Fibroblast of mammary gland (primary cell): ENCODE data around the gene WNT8A.

Source experiments
- DNase-seq: peaks from one replicate; pipeline ENCODE4 v3.0.0-alpha.2; 2010; ENCODE audit warnings: low read depth
- H3K4me3 ChIP-seq: 2 replicates; pipeline ENCODE4 v1.5.1; 2011; ENCODE audit warnings: low read depth, mild to moderate bottlenecking, low read length, moderate library complexity; ENCODE audit not compliant: control insufficient read depth
- TF ChIP-seq, protein P1 (sequence below): conservative IDR thresholded peaks from 2 replicates; pipeline ENCODE4 v1.5.1; 2011; ENCODE audit warnings: low read depth, low read length, inconsistent platforms; ENCODE audit not compliant: control insufficient read depth, insufficient read depth

WNT8A gene

DNA sequence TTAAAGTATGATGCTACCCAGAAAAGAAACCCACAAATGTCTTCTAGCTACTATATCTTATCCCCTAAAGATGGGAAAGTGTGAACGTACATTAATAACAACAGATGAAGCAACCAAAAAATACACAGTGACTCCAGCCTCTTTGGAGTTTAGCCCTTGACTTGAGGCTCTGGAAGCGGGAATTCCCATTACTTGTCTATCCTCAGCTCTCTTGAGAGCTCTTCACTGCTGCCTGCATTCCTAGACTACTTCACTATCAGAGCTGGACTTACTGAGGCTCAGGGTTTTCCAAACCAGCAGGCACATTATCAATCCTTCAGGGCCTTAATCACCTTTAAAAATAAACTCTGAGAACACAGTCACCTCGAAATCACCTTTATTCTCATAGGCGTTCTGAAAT lies 56.4 kb downstream of the WNT8A start:
- TF ChIP-seq, protein P1, sequence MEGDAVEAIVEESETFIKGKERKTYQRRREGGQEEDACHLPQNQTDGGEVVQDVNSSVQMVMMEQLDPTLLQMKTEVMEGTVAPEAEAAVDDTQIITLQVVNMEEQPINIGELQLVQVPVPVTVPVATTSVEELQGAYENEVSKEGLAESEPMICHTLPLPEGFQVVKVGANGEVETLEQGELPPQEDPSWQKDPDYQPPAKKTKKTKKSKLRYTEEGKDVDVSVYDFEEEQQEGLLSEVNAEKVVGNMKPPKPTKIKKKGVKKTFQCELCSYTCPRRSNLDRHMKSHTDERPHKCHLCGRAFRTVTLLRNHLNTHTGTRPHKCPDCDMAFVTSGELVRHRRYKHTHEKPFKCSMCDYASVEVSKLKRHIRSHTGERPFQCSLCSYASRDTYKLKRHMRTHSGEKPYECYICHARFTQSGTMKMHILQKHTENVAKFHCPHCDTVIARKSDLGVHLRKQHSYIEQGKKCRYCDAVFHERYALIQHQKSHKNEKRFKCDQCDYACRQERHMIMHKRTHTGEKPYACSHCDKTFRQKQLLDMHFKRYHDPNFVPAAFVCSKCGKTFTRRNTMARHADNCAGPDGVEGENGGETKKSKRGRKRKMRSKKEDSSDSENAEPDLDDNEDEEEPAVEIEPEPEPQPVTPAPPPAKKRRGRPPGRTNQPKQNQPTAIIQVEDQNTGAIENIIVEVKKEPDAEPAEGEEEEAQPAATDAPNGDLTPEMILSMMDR = no peak
- no peak overlapping the region for H3K4me3 ChIP-seq
- DNase-seq = no peak
